T-helper 17 cell (primary cell): ENCODE measurements around the gene SBF2. TPM values are rescaled to one million over a fixed set of nuclear protein-coding genes. Genes with fewer than 3 reads are reported as not detected.
"Not testable (repeated sequence)": the region's sequence is repeated elsewhere in the genome, so short reads cannot be mapped to it uniquely, and the experiment has no call there.

ENCODE experiments used
- ATAC-seq: fragments of 150-1000 bp; cut with Tn5 transposase; 2 replicates; pipeline ENCODE4 v1.10.0; 2021; ENCODE audit warnings: mild to moderate bottlenecking, moderate library complexity
- DNase-seq, 3 donors: peaks; one replicate each; pipeline versions ENCODE4 v3.0.0 to v3.0.0-alpha.2; 2020 to 2021
- H3K9me3 ChIP-seq: one replicate; pipeline ENCODE4 v1.7.0; 2013; ENCODE audit warnings: low read length, mild to moderate bottlenecking; ENCODE audit not compliant: control insufficient read depth, poor library complexity, severe bottlenecking
- H3K27ac Mint-ChIP-seq: one replicate; pipeline ENCODE4 v1.8.0; 2022; ENCODE audit warnings: mild to moderate bottlenecking, moderate library complexity, mixed read lengths
- H3K27me3 Mint-ChIP-seq: one replicate; pipeline ENCODE4 v1.8.0; 2022; ENCODE audit warnings: mixed read lengths
- H3K36me3 Mint-ChIP-seq: one replicate; pipeline ENCODE4 v1.8.0; 2022; ENCODE audit warnings: low read depth, mixed read lengths
- H3K4me1 Mint-ChIP-seq: one replicate; pipeline ENCODE4 v1.8.0; 2022; ENCODE audit warnings: mild to moderate bottlenecking, mixed read lengths
- H3K4me3 Mint-ChIP-seq: one replicate; pipeline ENCODE4 v1.8.0; 2022; ENCODE audit warnings: mild to moderate bottlenecking, moderate library complexity, mixed read lengths
- total RNA-seq, 4 donors: library from RNA in 2 of 4; stranded (reverse) in 2 of 4; gene quantifications; one replicate each; pipeline ENCODE4 v1.2.3 and lab custom pipeline; 2022 to 2026

Gene SBF2
- total RNA-seq, 2 donors from 2014 or later, result 15.5 to 23.1 TPM

GRCh38 chr11:10249448-10250131, 44.4 kb downstream of the SBF2 start:
- not testable (repeated sequence) for DNase-seq, H3K9me3 ChIP-seq, H3K27me3 Mint-ChIP-seq

GRCh38 chr11:10247011-10247410, 47.0 kb downstream of the SBF2 start:
- H3K4me3 Mint-ChIP-seq, result no peak overlapping the region

More at GRCh38 chr11:10249448-10250131, 44.4 kb downstream of the SBF2 start:
- not testable (repeated sequence) for H3K4me1 Mint-ChIP-seq, H3K36me3 Mint-ChIP-seq, H3K4me3 Mint-ChIP-seq, H3K27ac Mint-ChIP-seq, ATAC-seq

GRCh38 chr11:10243896-10244575, 50.0 kb downstream of the SBF2 start:
- H3K36me3 Mint-ChIP-seq, result no peaks in the 10 kb centered on the region
- no peaks in the 10 kb centered on the region for H3K27me3 Mint-ChIP-seq
- H3K9me3 ChIP-seq, result no peaks in the 10 kb centered on the region

More at GRCh38 chr11:10247011-10247410, 47.0 kb downstream of the SBF2 start:
- ATAC-seq (no peak), DNase-seq (no peak)
- H3K27me3 Mint-ChIP-seq, result no peaks in the 10 kb centered on the region
- no peaks in the 10 kb centered on the region for H3K36me3 Mint-ChIP-seq
- H3K4me1 Mint-ChIP-seq, result peaks cover 5% of the 10 kb centered on the region
- no peak overlapping the region for H3K27ac Mint-ChIP-seq
- no peaks in the 10 kb centered on the region for H3K9me3 ChIP-seq

GRCh38 chr11:10236840-10237239, 57.2 kb downstream of the SBF2 start:
- H3K36me3 Mint-ChIP-seq, result no peaks in the 10 kb centered on the region
- H3K4me1 Mint-ChIP-seq, result peaks cover 3% of the 10 kb centered on the region
- no peak for ATAC-seq
- DNase-seq, result no peak
- H3K27ac Mint-ChIP-seq, result no peak overlapping the region
- no peaks in the 10 kb centered on the region for H3K9me3 ChIP-seq
- H3K27me3 Mint-ChIP-seq, result no peaks in the 10 kb centered on the region
- H3K4me3 Mint-ChIP-seq, result no peak overlapping the region

More at GRCh38 chr11:10243896-10244575, 50.0 kb downstream of the SBF2 start:
- DNase-seq (no peak), ATAC-seq (no peak)
- peaks cover 8% of the 10 kb centered on the region for H3K4me1 Mint-ChIP-seq
- H3K4me3 Mint-ChIP-seq, result no peak overlapping the region
- no peak overlapping the region for H3K27ac Mint-ChIP-seq

GRCh38 chr11:10233581-10233980, 60.4 kb downstream of the SBF2 start:
- H3K4me3 Mint-ChIP-seq, result no peak overlapping the region
- DNase-seq (no peak), ATAC-seq (no peak)
- no peak overlapping the region for H3K27ac Mint-ChIP-seq
- no peaks in the 10 kb centered on the region for H3K9me3 ChIP-seq
- H3K36me3 Mint-ChIP-seq, result no peaks in the 10 kb centered on the region
- no peaks in the 10 kb centered on the region for H3K27me3 Mint-ChIP-seq
- H3K4me1 Mint-ChIP-seq, result no peaks in the 10 kb centered on the region

GRCh38 chr11:10232756-10233155, 61.3 kb downstream of the SBF2 start:
- Mint-ChIP-seq H3K27me3 (no peaks in the 10 kb centered on the region), H3K4me1 (no peaks in the 10 kb centered on the region), H3K27ac (no peak overlapping the region), H3K36me3 (no peaks in the 10 kb centered on the region), H3K4me3 (no peak overlapping the region)
- DNase-seq, result no peak
- H3K9me3 ChIP-seq, result no peaks in the 10 kb centered on the region
- ATAC-seq, result no peak

GRCh38 chr11:10231803-10232202, 62.2 kb downstream of the SBF2 start:
- not testable (repeated sequence) for H3K27ac Mint-ChIP-seq, H3K9me3 ChIP-seq, H3K27me3 Mint-ChIP-seq

GRCh38 chr11:10225553-10225952, 68.5 kb downstream of the SBF2 start:
- H3K4me3 Mint-ChIP-seq, result no peak overlapping the region
- DNase-seq (no peak), ATAC-seq (no peak)
- no peak overlapping the region for H3K27ac Mint-ChIP-seq
- H3K4me1 Mint-ChIP-seq, result peaks cover 4% of the 10 kb centered on the region
- H3K27me3 Mint-ChIP-seq, result no peaks in the 10 kb centered on the region
- H3K36me3 Mint-ChIP-seq, result no peaks in the 10 kb centered on the region
- H3K9me3 ChIP-seq, result no peaks in the 10 kb centered on the region

More at GRCh38 chr11:10231803-10232202, 62.2 kb downstream of the SBF2 start:
- not testable (repeated sequence) for H3K36me3 Mint-ChIP-seq, DNase-seq, ATAC-seq, H3K4me3 Mint-ChIP-seq, H3K4me1 Mint-ChIP-seq

GRCh38 chr11:10222399-10222798, 71.6 kb downstream of the SBF2 start:
- Mint-ChIP-seq H3K27ac (no peak overlapping the region), H3K36me3 (no peaks in the 10 kb centered on the region), H3K27me3 (no peaks in the 10 kb centered on the region), H3K4me3 (no peak overlapping the region), H3K4me1 (peaks cover 4% of the 10 kb centered on the region)
- no peaks in the 10 kb centered on the region for H3K9me3 ChIP-seq
- DNase-seq (no peak), ATAC-seq (no peak)

- H3K36me3 Mint-ChIP-seq, result no peaks in the 10 kb centered on the region
- H3K4me3 Mint-ChIP-seq, result no peak overlapping the region
- DNase-seq (no peak), ATAC-seq (no peak)
- H3K9me3 ChIP-seq, result no peaks in the 10 kb centered on the region
- peaks cover 4% of the 10 kb centered on the region for H3K4me1 Mint-ChIP-seq
- H3K27me3 Mint-ChIP-seq, result no peaks in the 10 kb centered on the region
- no peak overlapping the region for H3K27ac Mint-ChIP-seq
Measured at GRCh38 chr11:10221342-10221741, 72.7 kb downstream of the SBF2 start.

- ATAC-seq (no peak), DNase-seq (no peak)
- no peaks in the 10 kb centered on the region for H3K9me3 ChIP-seq
- Mint-ChIP-seq H3K4me1 (peaks cover 11% of the 10 kb centered on the region), H3K27me3 (peaks cover 5% of the 10 kb centered on the region), H3K4me3 (no peak overlapping the region), H3K27ac (no peak overlapping the region), H3K36me3 (peaks cover 4% of the 10 kb centered on the region)
Measured at GRCh38 chr11:10211470-10211869, 82.5 kb downstream of the SBF2 start.

- ATAC-seq (no peak), DNase-seq (no peak)
- H3K4me1 Mint-ChIP-seq, result peaks cover 9% of the 10 kb centered on the region
- H3K4me3 Mint-ChIP-seq, result no peak overlapping the region
- H3K27me3 Mint-ChIP-seq, result peaks cover 5% of the 10 kb centered on the region
- peak overlapping the region; percentile 56 for H3K27ac Mint-ChIP-seq
- no peaks in the 10 kb centered on the region for H3K9me3 ChIP-seq
- H3K36me3 Mint-ChIP-seq, result peaks cover 2% of the 10 kb centered on the region
Measured at GRCh38 chr11:10209326-10209725, 84.7 kb downstream of the SBF2 start.

GRCh38 chr11:10208131-10208575, 85.9 kb downstream of the SBF2 start:
- Mint-ChIP-seq H3K4me1 (peaks cover 8% of the 10 kb centered on the region), H3K4me3 (no peak overlapping the region), H3K36me3 (peaks cover 4% of the 10 kb centered on the region), H3K27ac (no peak overlapping the region), H3K27me3 (peaks cover 5% of the 10 kb centered on the region)
- no peaks in the 10 kb centered on the region for H3K9me3 ChIP-seq
- ATAC-seq (peak; percentile 73), DNase-seq (no peak)

GRCh38 chr11:10205928-10206327, 88.1 kb downstream of the SBF2 start:
- Mint-ChIP-seq H3K4me1 (peaks cover 8% of the 10 kb centered on the region), H3K27me3 (peaks cover 5% of the 10 kb centered on the region), H3K4me3 (no peak overlapping the region), H3K27ac (no peak overlapping the region), H3K36me3 (peaks cover 4% of the 10 kb centered on the region)
- DNase-seq (no peak), ATAC-seq (no peak)
- H3K9me3 ChIP-seq, result no peaks in the 10 kb centered on the region
